ENCODE measurements around the gene GLRX3.

The GLRX3 gene

DNA sequence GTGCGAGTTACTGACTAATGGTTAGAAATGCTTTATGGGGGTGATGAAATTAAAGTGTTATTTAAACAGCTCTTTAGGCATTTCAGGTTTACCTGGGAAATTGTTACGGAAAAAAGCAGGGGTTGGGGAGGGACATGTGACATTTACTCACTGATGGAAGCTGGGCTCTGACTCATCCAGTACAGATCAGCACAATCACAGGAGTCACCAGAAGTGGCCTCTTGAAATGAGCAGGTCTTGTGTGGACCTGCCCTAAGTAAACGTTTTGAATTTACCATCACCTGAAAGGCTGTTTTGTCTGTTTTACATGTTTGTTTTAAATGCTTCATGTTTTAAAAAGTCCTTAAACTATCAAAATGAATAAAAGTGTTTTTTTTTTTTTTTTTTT is 2.3 kb downstream of the GLRX3 start:
- 76 to 83% methylated on average over 2 of the region's 3 CpGs for WGBS, 2 experiments (ENCODE audit: insufficient coverage in 2 of 2)
- Histone ChIP-seq H3K4me3 (ENCODE audit: extremely low read depth, insufficient read depth, low read length, poor library complexity, severe bottlenecking) (no peak overlapping the region), H3K4me1 (ENCODE audit: control insufficient read depth, insufficient read depth, low read length, poor library complexity, severe bottlenecking) (peaks cover 24% of the 10 kb centered on the region), H3K9me3 (ENCODE audit: control insufficient read depth, low read length) (no peaks in the 10 kb centered on the region), H3K27ac (ENCODE audit: low read depth, low read length, severe bottlenecking) (peak overlapping the region; percentile 41), H3K36me3 (ENCODE audit: control insufficient read depth, insufficient read depth, low read length) (peaks cover 44% of the 10 kb centered on the region)

DNA sequence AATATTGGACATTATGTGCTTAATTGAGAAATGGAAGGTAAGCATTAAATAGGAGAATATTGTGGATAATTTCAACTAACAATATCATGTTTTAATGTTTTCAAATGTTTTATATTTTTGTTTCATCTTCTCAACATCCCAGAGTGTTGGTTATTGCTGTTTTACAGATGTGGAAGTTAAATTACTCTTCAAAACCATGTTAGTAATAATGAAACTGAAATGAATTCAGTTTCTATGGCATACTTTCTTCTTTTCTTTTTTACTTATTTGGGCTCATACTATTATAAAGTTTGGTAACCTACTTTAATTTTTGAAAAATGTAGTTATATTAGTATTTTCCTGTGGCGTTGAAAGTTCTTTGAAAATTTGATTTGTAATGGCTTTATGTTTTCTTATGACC is 4.2 kb downstream of the GLRX3 start:
- Histone ChIP-seq H3K27ac (ENCODE audit: low read depth, low read length, severe bottlenecking) (no peak overlapping the region), H3K4me1 (ENCODE audit: control insufficient read depth, insufficient read depth, low read length, poor library complexity, severe bottlenecking) (peaks cover 24% of the 10 kb centered on the region), H3K9me3 (ENCODE audit: control insufficient read depth, low read length) (no peaks in the 10 kb centered on the region), H3K36me3 (ENCODE audit: control insufficient read depth, insufficient read depth, low read length) (peaks cover 60% of the 10 kb centered on the region), H3K4me3 (ENCODE audit: extremely low read depth, insufficient read depth, low read length, poor library complexity, severe bottlenecking) (no peak overlapping the region)
- WGBS, 2 experiments (ENCODE audit: insufficient coverage in 2 of 2) = no CpG with 5 or more reads among the region's 1 CpG

DNA sequence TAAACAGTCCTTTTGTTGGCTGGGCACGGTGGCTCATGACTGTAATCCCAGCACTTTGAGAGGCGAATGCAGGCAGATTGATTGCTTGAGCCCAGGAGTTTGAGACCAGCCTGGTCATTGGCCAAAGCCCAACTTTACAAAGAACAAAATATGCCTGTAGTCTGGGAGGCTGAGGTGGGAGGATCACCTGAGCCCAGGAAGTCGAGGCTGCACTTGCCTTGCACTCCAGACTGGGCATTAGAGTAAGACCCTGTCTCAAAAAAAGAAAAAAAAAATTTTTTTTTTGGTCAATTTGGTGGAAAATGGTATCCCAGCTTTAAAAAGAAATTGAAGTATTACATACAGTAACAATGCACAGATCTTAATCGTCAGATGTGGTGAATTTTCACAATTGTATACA is 4.8 kb downstream of the GLRX3 start:
- 92% methylated on average over 2 to 4 of the region's 4 CpGs for WGBS, 2 experiments (ENCODE audit: insufficient coverage in 2 of 2)

DNA sequence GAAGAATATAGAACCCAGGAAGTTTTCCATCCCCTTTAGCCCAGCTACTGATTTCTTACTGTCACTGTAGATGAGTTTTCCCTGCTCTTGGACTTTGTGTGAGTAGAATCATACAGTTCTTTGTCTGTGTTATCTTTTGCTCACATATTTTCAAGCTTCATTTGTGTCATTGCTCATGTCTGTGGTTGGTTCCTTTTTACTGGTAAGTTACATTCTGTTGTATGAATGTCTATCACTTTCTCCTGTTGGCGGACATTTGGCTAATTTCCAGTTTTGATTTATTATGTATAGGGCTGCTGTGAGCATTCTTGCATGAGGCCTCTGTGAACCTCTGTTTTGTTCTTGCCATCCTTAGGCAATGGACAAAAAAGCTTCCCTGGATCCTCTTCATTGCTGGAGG is 5.3 kb downstream of the GLRX3 start:
- no peak overlapping the region for H3K4me3 ChIP-seq (ENCODE audit: extremely low read depth, insufficient read depth, low read length, poor library complexity, severe bottlenecking)
- H3K4me1 ChIP-seq (ENCODE audit: control insufficient read depth, insufficient read depth, low read length, poor library complexity, severe bottlenecking) = peaks cover 21% of the 10 kb centered on the region
- H3K27ac ChIP-seq (ENCODE audit: low read depth, low read length, severe bottlenecking) = peak overlapping the region; percentile 23
- H3K36me3 ChIP-seq (ENCODE audit: control insufficient read depth, insufficient read depth, low read length) = peaks cover 69% of the 10 kb centered on the region
- H3K9me3 ChIP-seq (ENCODE audit: control insufficient read depth, low read length) = no peaks in the 10 kb centered on the region
- WGBS, 2 experiments (ENCODE audit: insufficient coverage in 2 of 2) = no CpG with 5 or more reads among the region's 1 CpG

More for the DNA sequence above, 4.8 kb downstream of the GLRX3 start:
- Histone ChIP-seq H3K36me3 (ENCODE audit: control insufficient read depth, insufficient read depth, low read length) (peaks cover 64% of the 10 kb centered on the region), H3K27ac (ENCODE audit: low read depth, low read length, severe bottlenecking) (no peak overlapping the region), H3K4me3 (ENCODE audit: extremely low read depth, insufficient read depth, low read length, poor library complexity, severe bottlenecking) (no peak overlapping the region), H3K4me1 (ENCODE audit: control insufficient read depth, insufficient read depth, low read length, poor library complexity, severe bottlenecking) (peaks cover 21% of the 10 kb centered on the region), H3K9me3 (ENCODE audit: control insufficient read depth, low read length) (no peaks in the 10 kb centered on the region)

DNA sequence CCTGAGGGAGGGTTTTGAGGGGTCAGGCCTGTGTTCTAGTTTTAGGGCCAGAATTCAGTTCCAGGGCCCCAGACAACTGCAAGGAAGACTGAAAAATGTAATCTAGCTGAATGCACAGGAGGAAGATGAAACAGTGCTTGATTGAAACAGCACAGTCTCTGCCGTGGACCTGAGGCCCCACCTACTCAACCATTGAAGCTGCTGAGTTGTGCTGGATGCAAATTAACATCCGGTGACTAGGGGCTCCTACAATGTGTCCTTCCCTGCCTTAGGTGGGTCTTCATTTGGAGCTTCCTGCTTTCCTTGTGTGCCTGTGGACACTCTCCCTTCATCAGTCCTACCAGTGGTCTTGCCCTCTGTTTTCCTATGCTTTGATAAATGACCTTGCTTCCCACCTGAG is 5.7 kb downstream of the GLRX3 start:
- Histone ChIP-seq H3K4me1 (ENCODE audit: control insufficient read depth, insufficient read depth, low read length, poor library complexity, severe bottlenecking) (peaks cover 21% of the 10 kb centered on the region), H3K36me3 (ENCODE audit: control insufficient read depth, insufficient read depth, low read length) (peaks cover 72% of the 10 kb centered on the region), H3K4me3 (ENCODE audit: extremely low read depth, insufficient read depth, low read length, poor library complexity, severe bottlenecking) (no peak overlapping the region), H3K27ac (ENCODE audit: low read depth, low read length, severe bottlenecking) (peak overlapping the region; percentile 23), H3K9me3 (ENCODE audit: control insufficient read depth, low read length) (no peaks in the 10 kb centered on the region)
- 50 to 73% methylated on average over 2 of the region's 2 CpGs for WGBS, 2 experiments (ENCODE audit: insufficient coverage in 2 of 2)

DNA sequence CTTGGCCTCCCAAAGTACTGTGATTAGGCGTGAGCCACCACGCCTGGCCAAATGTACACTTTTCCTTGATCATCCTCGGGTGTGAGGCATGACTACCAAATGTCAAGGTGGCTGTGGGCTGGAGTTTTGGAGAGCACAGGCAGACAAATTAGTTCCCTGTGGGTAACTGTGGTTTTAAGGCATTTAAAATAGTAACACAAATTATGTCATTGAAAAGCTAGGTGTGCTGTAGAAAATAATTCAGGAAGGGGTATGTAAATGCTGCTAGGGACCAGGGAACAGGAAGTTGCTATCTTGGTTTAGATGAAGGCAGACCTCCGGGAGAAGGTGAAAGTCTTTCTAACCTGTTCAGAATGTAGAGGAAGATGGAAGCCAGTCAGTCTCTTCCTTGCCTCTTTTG is 9.9 kb downstream of the GLRX3 start:
- Histone ChIP-seq H3K4me1 (ENCODE audit: control insufficient read depth, insufficient read depth, low read length, poor library complexity, severe bottlenecking) (peaks cover 7% of the 10 kb centered on the region), H3K4me3 (ENCODE audit: extremely low read depth, insufficient read depth, low read length, poor library complexity, severe bottlenecking) (no peak overlapping the region), H3K9me3 (ENCODE audit: control insufficient read depth, low read length) (no peaks in the 10 kb centered on the region), H3K36me3 (ENCODE audit: control insufficient read depth, insufficient read depth, low read length) (peaks cover 82% of the 10 kb centered on the region), H3K27ac (ENCODE audit: low read depth, low read length, severe bottlenecking) (no peak overlapping the region)
- WGBS, 2 experiments (ENCODE audit: insufficient coverage in 2 of 2) = 83 to 91% methylated on average over 3 to 4 of the region's 4 CpGs

DNA sequence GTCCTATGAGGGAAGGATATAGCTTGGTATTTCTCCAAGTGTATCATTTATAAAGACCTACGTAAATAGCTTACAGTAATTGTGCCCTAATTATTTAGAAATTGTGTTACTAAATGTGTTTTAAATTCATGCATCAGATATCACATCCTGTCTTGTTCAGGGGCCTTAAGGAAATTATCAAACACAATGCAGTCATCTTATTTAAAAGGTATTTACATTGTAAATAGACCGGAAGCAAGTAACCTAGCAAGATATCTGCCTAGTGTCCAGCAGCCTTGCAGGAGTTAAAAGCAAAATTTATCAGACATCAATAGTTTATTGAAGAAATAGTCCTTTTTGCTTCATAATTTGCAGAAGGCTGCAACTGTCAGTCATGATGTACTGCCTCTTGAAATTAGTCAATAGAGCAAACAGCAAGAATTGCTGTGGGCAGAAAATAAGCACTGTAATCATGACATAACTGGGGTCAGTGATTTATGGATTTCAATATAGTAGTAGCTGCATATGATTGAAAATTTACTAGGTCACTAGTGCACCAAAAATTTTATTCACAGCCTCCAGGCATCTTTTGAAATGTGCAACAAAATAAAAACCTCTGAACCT is 23.1 kb downstream of the GLRX3 start:
- Histone ChIP-seq H3K4me3 (ENCODE audit: extremely low read depth, insufficient read depth, low read length, poor library complexity, severe bottlenecking) (no peak overlapping the region), H3K9me3 (ENCODE audit: control insufficient read depth, low read length) (no peaks in the 10 kb centered on the region), H3K36me3 (ENCODE audit: control insufficient read depth, insufficient read depth, low read length) (peaks cover 78% of the 10 kb centered on the region), H3K27ac (ENCODE audit: low read depth, low read length, severe bottlenecking) (no peak overlapping the region), H3K4me1 (ENCODE audit: control insufficient read depth, insufficient read depth, low read length, poor library complexity, severe bottlenecking) (no peaks in the 10 kb centered on the region)
- no CpG with 5 or more reads among the region's 2 CpGs for WGBS, 2 experiments (ENCODE audit: insufficient coverage in 2 of 2)

DNA sequence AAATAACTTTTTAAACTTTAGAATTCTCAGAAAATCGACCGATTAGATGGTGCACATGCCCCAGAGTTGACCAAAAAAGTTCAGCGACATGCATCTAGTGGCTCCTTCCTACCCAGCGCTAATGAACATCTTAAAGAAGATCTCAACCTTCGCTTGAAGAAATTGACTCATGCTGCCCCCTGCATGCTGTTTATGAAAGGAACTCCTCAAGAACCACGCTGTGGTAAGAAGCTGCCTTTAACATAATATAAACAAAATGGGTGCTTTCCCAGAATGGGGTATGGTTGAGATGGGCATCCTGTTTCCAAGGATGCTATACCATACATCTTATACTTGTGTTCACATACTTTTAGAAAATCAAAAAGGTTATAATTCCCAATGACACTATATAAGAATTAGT is 24.6 kb downstream of the GLRX3 start:
- 89 to 92% methylated on average over 3 to 4 of the region's 6 CpGs for WGBS, 2 experiments (ENCODE audit: insufficient coverage in 2 of 2)
- Histone ChIP-seq H3K36me3 (ENCODE audit: control insufficient read depth, insufficient read depth, low read length) (peaks cover 71% of the 10 kb centered on the region), H3K27ac (ENCODE audit: low read depth, low read length, severe bottlenecking) (no peak overlapping the region)

DNA sequence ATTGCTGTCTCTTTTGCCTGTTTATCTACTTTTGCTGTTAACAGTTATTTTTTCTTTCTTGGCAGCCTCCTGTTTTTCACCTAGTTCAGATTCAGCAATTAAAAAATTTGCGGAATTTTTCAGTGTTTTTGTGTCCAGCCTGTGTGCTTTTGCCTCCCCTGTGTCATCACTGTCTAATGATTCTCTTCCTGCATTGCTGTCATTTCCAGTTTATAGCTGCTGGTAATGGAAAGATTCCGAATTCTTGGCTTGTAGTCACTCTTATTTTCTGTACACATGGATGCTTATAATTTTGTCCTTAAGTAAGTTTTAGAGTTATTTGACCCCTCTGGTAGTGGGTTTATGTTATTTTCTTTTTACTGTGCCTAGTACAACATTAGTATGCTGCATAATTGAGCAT is 25.1 kb downstream of the GLRX3 start:
- H3K4me3 ChIP-seq (ENCODE audit: extremely low read depth, insufficient read depth, low read length, poor library complexity, severe bottlenecking) = no peak overlapping the region
- H3K27ac ChIP-seq (ENCODE audit: low read depth, low read length, severe bottlenecking) = no peak overlapping the region
- no peaks in the 10 kb centered on the region for H3K4me1 ChIP-seq (ENCODE audit: control insufficient read depth, insufficient read depth, low read length, poor library complexity, severe bottlenecking)
- no peaks in the 10 kb centered on the region for H3K9me3 ChIP-seq (ENCODE audit: control insufficient read depth, low read length)
- WGBS, 2 experiments (ENCODE audit: insufficient coverage in 2 of 2) = 83 to 91% methylated on average over 1 of the region's 2 CpGs
- H3K36me3 ChIP-seq (ENCODE audit: control insufficient read depth, insufficient read depth, low read length) = peaks cover 69% of the 10 kb centered on the region

More for the DNA sequence above, 24.6 kb downstream of the GLRX3 start:
- H3K4me3 ChIP-seq (ENCODE audit: extremely low read depth, insufficient read depth, low read length, poor library complexity, severe bottlenecking) = no peak overlapping the region
- no peaks in the 10 kb centered on the region for H3K9me3 ChIP-seq (ENCODE audit: control insufficient read depth, low read length)
- H3K4me1 ChIP-seq (ENCODE audit: control insufficient read depth, insufficient read depth, low read length, poor library complexity, severe bottlenecking) = no peaks in the 10 kb centered on the region

DNA sequence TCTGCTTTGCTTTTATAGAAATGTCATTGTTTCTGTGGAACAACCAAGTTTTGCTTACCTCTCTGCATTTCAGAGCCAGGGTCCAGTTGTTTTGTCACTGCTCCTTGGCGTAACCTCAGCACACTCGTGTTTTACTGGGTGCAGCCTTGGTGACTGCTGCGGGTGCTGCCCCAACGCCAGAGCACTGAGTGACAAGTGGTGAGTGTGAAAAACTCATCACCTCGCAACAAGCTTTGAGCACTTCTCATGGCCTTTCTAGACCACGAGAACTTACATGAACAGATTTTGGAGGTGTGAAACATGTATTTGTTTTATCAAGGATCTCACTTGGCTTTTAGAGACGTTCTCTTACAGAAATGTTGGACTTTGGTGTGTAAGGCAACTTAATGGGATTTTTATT is 31.0 kb downstream of the GLRX3 start:
- H3K27ac ChIP-seq (ENCODE audit: low read depth, low read length, severe bottlenecking) = no peak overlapping the region
- H3K36me3 ChIP-seq (ENCODE audit: control insufficient read depth, insufficient read depth, low read length) = peaks cover 82% of the 10 kb centered on the region
- WGBS, 2 experiments (ENCODE audit: insufficient coverage in 2 of 2) = 91 to 93% methylated on average over 5 to 6 of the region's 7 CpGs
- H3K4me1 ChIP-seq (ENCODE audit: control insufficient read depth, insufficient read depth, low read length, poor library complexity, severe bottlenecking) = no peaks in the 10 kb centered on the region
- no peaks in the 10 kb centered on the region for H3K9me3 ChIP-seq (ENCODE audit: control insufficient read depth, low read length)
- H3K4me3 ChIP-seq (ENCODE audit: extremely low read depth, insufficient read depth, low read length, poor library complexity, severe bottlenecking) = no peak overlapping the region

DNA sequence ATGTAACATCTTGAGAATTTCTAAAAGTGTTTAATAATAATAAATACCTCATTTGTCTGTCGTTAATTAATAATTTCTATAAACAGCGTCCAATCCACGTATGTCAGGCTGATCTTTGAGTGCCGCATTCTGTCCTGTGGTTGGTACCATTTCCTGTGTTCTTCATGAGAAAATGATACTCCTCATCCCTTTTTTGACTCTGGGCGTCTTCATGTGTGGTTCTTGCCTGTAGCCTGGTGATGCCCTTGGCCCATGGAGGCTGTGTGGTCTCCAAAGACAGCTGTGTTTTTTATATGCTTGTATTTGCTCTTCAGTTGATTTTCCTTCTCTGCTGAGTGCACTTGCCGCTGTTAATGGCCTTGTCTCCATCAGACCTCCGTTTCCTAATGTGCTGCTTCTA is 31.5 kb downstream of the GLRX3 start:
- H3K9me3 ChIP-seq (ENCODE audit: control insufficient read depth, low read length) = no peaks in the 10 kb centered on the region
- peaks cover 82% of the 10 kb centered on the region for H3K36me3 ChIP-seq (ENCODE audit: control insufficient read depth, insufficient read depth, low read length)
- no peak overlapping the region for H3K4me3 ChIP-seq (ENCODE audit: extremely low read depth, insufficient read depth, low read length, poor library complexity, severe bottlenecking)
- H3K4me1 ChIP-seq (ENCODE audit: control insufficient read depth, insufficient read depth, low read length, poor library complexity, severe bottlenecking) = no peaks in the 10 kb centered on the region
- H3K27ac ChIP-seq (ENCODE audit: low read depth, low read length, severe bottlenecking) = no peak overlapping the region
- WGBS, 2 experiments (ENCODE audit: insufficient coverage in 2 of 2) = 86 to 100% methylated on average over 6 of the region's 7 CpGs

All from mesodermal cell (in vitro differentiated cells).